Upper lobe of left lung (tissue), 4 donors: ENCODE results near the gene TUSC2.

ENCODE experiments used
- EP300 ChIP-seq, 4 donors: sonication (generic); formaldehyde crosslinking; IDR thresholded peaks; one replicate each; pipeline ENCODE4 v1.5.1; 2017; ENCODE audit warnings: antibody characterized with exemption in 4 of 4, control low read depth in 2 of 4
- POLR2A ChIP-seq, 4 donors: fragments of 450-650 bp; IDR thresholded peaks; one replicate each; pipeline ENCODE4 v1.5.1; 2016 to 2017; ENCODE audit warnings: antibody characterized with exemption in 4 of 4, mild to moderate bottlenecking in 2 of 4
- POLR2AphosphoS5 ChIP-seq, 2 donors: sonication (generic); formaldehyde crosslinking; IDR thresholded peaks; one replicate each; pipeline ENCODE4 v1.5.1; 2017; ENCODE audit warnings: antibody characterized with exemption in 2 of 2
- TF ChIP-seq, protein P1 (sequence below), 6 experiments: fragments of 450-650 bp in 4 of 6; fragments of 200-600 bp in 2 of 6; sonication (generic) in 2 of 6; IDR thresholded peaks; one replicate each; pipeline ENCODE4 v1.5.1; 2016 to 2019; ENCODE audit warnings: antibody characterized with exemption in 6 of 6

DNA sequence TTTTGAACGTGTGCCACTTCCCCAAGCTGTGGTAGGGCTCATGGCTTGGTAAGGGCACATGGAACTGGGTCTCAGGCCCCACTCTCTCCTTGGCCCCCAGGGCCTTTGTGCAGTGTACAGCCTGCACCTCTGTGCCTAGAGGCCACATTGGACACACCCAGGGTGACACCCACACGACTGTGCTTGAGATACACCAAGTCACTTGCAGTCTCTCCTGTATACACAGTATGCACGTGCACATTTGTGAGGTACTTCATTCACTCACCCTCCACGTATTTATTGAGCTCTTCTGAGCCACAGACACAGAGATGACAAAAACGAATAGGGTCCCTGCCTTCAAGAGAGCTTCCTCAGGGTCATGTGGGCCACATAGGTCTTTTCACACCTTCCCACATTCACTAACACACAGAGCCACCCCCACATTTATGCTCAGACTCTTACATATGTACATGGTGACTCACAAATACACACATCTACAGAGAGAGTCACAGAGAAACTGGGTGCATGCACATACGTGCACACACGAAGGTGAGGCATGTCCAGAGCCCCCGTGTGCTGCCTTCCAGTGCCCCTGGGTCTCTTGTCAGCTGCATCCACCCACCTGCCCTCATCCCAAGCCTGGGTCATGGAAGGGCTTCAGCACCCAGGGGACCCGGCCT, 41.1 kb upstream of the TUSC2 start:
- TF ChIP-seq EP300 (IDR thresholded peaks at IDR 0.05) (no peak), POLR2AphosphoS5 (IDR thresholded peaks at IDR 0.05) (no peak), POLR2A (IDR thresholded peaks at IDR 0.05) (no peak)
- TF ChIP-seq, protein P1, sequence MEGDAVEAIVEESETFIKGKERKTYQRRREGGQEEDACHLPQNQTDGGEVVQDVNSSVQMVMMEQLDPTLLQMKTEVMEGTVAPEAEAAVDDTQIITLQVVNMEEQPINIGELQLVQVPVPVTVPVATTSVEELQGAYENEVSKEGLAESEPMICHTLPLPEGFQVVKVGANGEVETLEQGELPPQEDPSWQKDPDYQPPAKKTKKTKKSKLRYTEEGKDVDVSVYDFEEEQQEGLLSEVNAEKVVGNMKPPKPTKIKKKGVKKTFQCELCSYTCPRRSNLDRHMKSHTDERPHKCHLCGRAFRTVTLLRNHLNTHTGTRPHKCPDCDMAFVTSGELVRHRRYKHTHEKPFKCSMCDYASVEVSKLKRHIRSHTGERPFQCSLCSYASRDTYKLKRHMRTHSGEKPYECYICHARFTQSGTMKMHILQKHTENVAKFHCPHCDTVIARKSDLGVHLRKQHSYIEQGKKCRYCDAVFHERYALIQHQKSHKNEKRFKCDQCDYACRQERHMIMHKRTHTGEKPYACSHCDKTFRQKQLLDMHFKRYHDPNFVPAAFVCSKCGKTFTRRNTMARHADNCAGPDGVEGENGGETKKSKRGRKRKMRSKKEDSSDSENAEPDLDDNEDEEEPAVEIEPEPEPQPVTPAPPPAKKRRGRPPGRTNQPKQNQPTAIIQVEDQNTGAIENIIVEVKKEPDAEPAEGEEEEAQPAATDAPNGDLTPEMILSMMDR (IDR thresholded peaks at IDR 0.05), result no peak
